Caco-2 (cell line): ENCODE measurements around the gene GBA2. TPM values are rescaled to one million over a fixed set of nuclear protein-coding genes. Genes with fewer than 3 reads are reported as not detected.

Experiments used
- Bru-seq: library from RNA; stranded (reverse); fragments of 400-500 nt; gene quantifications from one replicate; lab custom pipeline; 2021; lab: Mats Ljungman, UMichigan
- BruChase-seq, 2 experiments: library from RNA; stranded (reverse); fragments of 400-500 nt; gene quantifications; one replicate each; lab custom pipeline; 2021; lab: Mats Ljungman, UMichigan
- BruUV-seq: library from RNA; stranded (reverse); fragments of 400-500 nt; replicated peaks from 2 replicates; lab custom pipeline; 2021; lab: Mats Ljungman, UMichigan
- CTCF ChIA-PET: fragments of 300-600 bp; sonication (Branson Sonifier 250); formaldehyde crosslinking; loops from one replicate; lab custom pipeline; 2022; ENCODE audit warnings: antibody characterized with exemption; lab: Charles Lee
- POLR2A ChIA-PET: fragments of 300-600 bp; sonication (Branson Sonifier 250); formaldehyde crosslinking; loops from one replicate; lab custom pipeline; 2022; ENCODE audit warnings: antibody characterized with exemption; lab: Charles Lee
- DNase-seq, 2 experiments: peaks; one replicate each; pipeline versions ENCODE4 v3.0.0 to v3.0.0-alpha.2; 2020 to 2022
- H3K27me3 ChIP-seq: replicated peaks from 2 replicates; pipeline ENCODE4 v1.6.0; 2011; ENCODE audit warnings: low read length; ENCODE audit not compliant: control insufficient read depth, insufficient read depth
- H3K36me3 ChIP-seq: 2 replicates; pipeline ENCODE4 v1.5.1; 2011; ENCODE audit warnings: low read length; ENCODE audit not compliant: control insufficient read depth, insufficient read depth
- H3K4me1 ChIP-seq: fragments of 250-450 bp; sonication (Bioruptor Pico); 2 replicates; pipeline ENCODE4 v1.5.1; 2020; ENCODE audit warnings: mild to moderate bottlenecking
- H3K4me3 ChIP-seq: 2 replicates; pipeline ENCODE4 v1.5.1; 2011; ENCODE audit warnings: low read depth, mild to moderate bottlenecking, control low read depth, low read length
- H3K9me3 ChIP-seq: fragments of 250-450 bp; sonication (Bioruptor Pico); 2 replicates; pipeline ENCODE4 v1.5.1; 2020; ENCODE audit warnings: mild to moderate bottlenecking, moderate library complexity
- H3K27ac Mint-ChIP-seq: one replicate; pipeline ENCODE4 v1.8.0; 2022; ENCODE audit warnings: mixed read lengths; ENCODE audit not compliant: unreplicated experiment
- H3K27me3 Mint-ChIP-seq: one replicate; pipeline ENCODE4 v1.8.0; 2022; ENCODE audit warnings: mixed read lengths; ENCODE audit not compliant: insufficient read depth, unreplicated experiment
- H3K36me3 Mint-ChIP-seq: one replicate; pipeline ENCODE4 v1.8.0; 2022; ENCODE audit warnings: mild to moderate bottlenecking, mixed read lengths; ENCODE audit not compliant: insufficient read depth, unreplicated experiment
- H3K4me1 Mint-ChIP-seq: one replicate; pipeline ENCODE4 v1.8.0; 2022; ENCODE audit warnings: low read depth, mixed read lengths; ENCODE audit not compliant: unreplicated experiment
- H3K4me3 Mint-ChIP-seq: one replicate; pipeline ENCODE4 v1.8.0; 2022; ENCODE audit warnings: mild to moderate bottlenecking, moderate library complexity, mixed read lengths; ENCODE audit not compliant: unreplicated experiment
- H3K9me3 Mint-ChIP-seq: one replicate; pipeline ENCODE4 v1.8.0; 2022; ENCODE audit warnings: mixed read lengths; ENCODE audit not compliant: unreplicated experiment
- CTCF ChIP-seq, 2 experiments: fragments of 200-600 bp in 1 of 2; IDR thresholded peaks; 1 replicate in 1 of 2; 2 replicates in 1 of 2; pipeline versions ENCODE4 v1.5.1 to v1.8.0; 2011 to 2022; ENCODE audit warnings: antibody characterized with exemption in 1 of 2, control low read depth in 1 of 2, inconsistent platforms in 1 of 2, low read depth in 1 of 2, low read length in 1 of 2, mild to moderate bottlenecking in 1 of 2, moderate library complexity in 1 of 2; ENCODE audit not compliant: insufficient read depth in 1 of 2, severe bottlenecking in 1 of 2, unreplicated experiment in 1 of 2
- intact Hi-C: fragments of 100-400 bp; cut with micrococcal nuclease; formaldehyde crosslinking; loops from one replicate; pipeline ENCODE4 v1.10.0; 2022; ENCODE audit not compliant: unreplicated experiment
- long read RNA-seq: library from polyadenylated mRNA; stranded (forward); transcript quantifications from one replicate; pipeline ENCODE4 v2.0.0, GENCODE V29; 2022
- total RNA-seq: library from RNA; stranded (reverse); gene quantifications from 2 replicates; pipeline ENCODE4 v1.2.3, GENCODE V29; 2022

Gene GBA2
- 108 and 111 TPM in 2 replicates for total RNA-seq
- percentile 89 among the genes with signal in this experiment for Bru-seq, nascent RNA
- BruChase-seq, experiment 1, labeled RNA remaining after a 2-hour chase = percentile 92 among the genes with signal in this experiment
- BruChase-seq, experiment 2, labeled RNA remaining after a 6-hour chase = percentile 93 among the genes with signal in this experiment
- long read RNA-seq, transcript GBA2-203 (17 exons, 3,611 nt) = major isoform, 22 of 98 reads
- long read RNA-seq, transcript GBA2-201 (2 exons, 1,672 nt) = minor isoform, 5 of 98 reads
- long read RNA-seq, partial matches to known transcripts = 15 of 98 reads
- long read RNA-seq, other reads (novel, unspliced or antisense) = 51 of 98 reads

- Mint-ChIP-seq H3K36me3 (peaks cover 42% of the 10 kb centered on the region), H3K27me3 (no peaks in the 10 kb centered on the region), H3K9me3 (no peaks in the 10 kb centered on the region), H3K27ac (peak within 1 kb of the TSS; percentile 85), H3K4me3 (peak within 1 kb of the TSS; percentile 86), H3K4me1 (peaks cover 22% of the 10 kb centered on the region)
- ChIA-PET CTCF (interaction anchor here (1.0 to 3.4 kb wide), 9 partner anchors 11 to 91 kb away, joined by 3 to 21 read pairs (median 7); partner anchors contain the start of genes CCDC107, CREB3, RMRP and TLN1), POLR2A (interaction anchor here (0.6 to 4.1 kb wide), 13 partner anchors 10 to 677 kb away, joined by 3 to 41 read pairs (median 4); partner anchors contain the start of genes CCDC107, CREB3, HINT2 and RMRP)
- peaks cover 23% of the 10 kb centered on the region for H3K4me1 ChIP-seq
- peaks cover 8% of the 10 kb centered on the region for H3K36me3 ChIP-seq
- intact Hi-C loops = loop anchor here (2.0 to 5.0 kb wide), 2 partner anchors 16 to 68 kb away; partner anchors contain the start of genes CREB3, HINT2 and TLN1
- DNase-seq = peak; percentile 89 to 90
- H3K9me3 ChIP-seq = no peaks in the 10 kb centered on the region
- H3K4me3 ChIP-seq = peak within 1 kb of the TSS; percentile 89
- no peak for TF ChIP-seq CTCF (IDR thresholded peaks at IDR 0.05; ENCODE audit: insufficient read depth in 1 of 2, low read depth in 1 of 2, low read length in 1 of 2, severe bottlenecking in 1 of 2, unreplicated experiment in 1 of 2)
- BruUV-seq = no TSS peak
- H3K27me3 ChIP-seq = no peaks in the 10 kb centered on the region
These were observed at the start of gene GBA2, which contains the start of gene RGP1 for GRCh38 chr9:35748858-35749514. Gene GBA2 (minus strand): TSS chr9:35749228. CDS start chr9:35748704, 524 bp downstream. Gene RGP1 (plus strand): TSS chr9:35749287. CDS start chr9:35749756, 469 bp downstream.

GRCh38 chr9:35797311-35798109 is 48.5 kb upstream of the GBA2 start:
- no peak overlapping the region for H3K27ac Mint-ChIP-seq
- intact Hi-C loops = no loop called here
- Histone ChIP-seq H3K4me1 (peaks cover 44% of the 10 kb centered on the region), H3K9me3 (no peaks in the 10 kb centered on the region), H3K27me3 (no peaks in the 10 kb centered on the region), H3K36me3 (0 out of 2 replicates have a peak, but pooled peaks cover under 1% of the 10 kb centered on the region), H3K4me3 (no peak overlapping the region)
- no peak for DNase-seq
- H3K4me3 Mint-ChIP-seq = no peak overlapping the region
- H3K36me3 Mint-ChIP-seq = peaks cover 8% of the 10 kb centered on the region
- no peaks in the 10 kb centered on the region for H3K27me3 Mint-ChIP-seq
- no peak for TF ChIP-seq CTCF (IDR thresholded peaks at IDR 0.05; ENCODE audit: insufficient read depth in 1 of 2, low read depth in 1 of 2, low read length in 1 of 2, severe bottlenecking in 1 of 2, unreplicated experiment in 1 of 2)
- H3K4me1 Mint-ChIP-seq = peaks cover 29% of the 10 kb centered on the region
- no TSS peak for BruUV-seq
- ChIA-PET CTCF (no interaction called here), POLR2A (no interaction called here)
- H3K9me3 Mint-ChIP-seq = no peaks in the 10 kb centered on the region
